H1 (cell line): Measurements from ENCODE around the gene LFNG. TPM values are rescaled to one million over a fixed set of nuclear protein-coding genes. Genes with fewer than 3 reads are reported as not detected.
A peak's percentile ranks its signal among the peaks of the same experiment; 100 is the strongest.

Source experiments
- CTCF ChIA-PET: fragments of 300-600 bp; sonication (Branson Sonifier 250); formaldehyde crosslinking; loops from one replicate; lab custom pipeline; 2021; ENCODE audit not compliant: partially characterized antibody; lab: Charles Lee
- POLR2A ChIA-PET: fragments of 300-600 bp; sonication (Branson Sonifier 250); formaldehyde crosslinking; loops from one replicate; lab custom pipeline; 2021; ENCODE audit warnings: inconsistent platforms; ENCODE audit not compliant: partially characterized antibody; lab: Charles Lee
- DNase-seq, 2 experiments: peaks; one replicate each; pipeline versions ENCODE4 v3.0.0 to v3.0.0-alpha.2; 2010 to 2022; ENCODE audit warnings: low spot score in 2 of 2, low read depth in 1 of 2, mixed read lengths in 1 of 2
- FAIRE-seq: peaks from 2 replicates; lab custom pipeline; 2011; peaks lifted over from hg19 to GRCh38; lab: Jason Lieb, UNC
- H2AFZ ChIP-seq: 2 replicates; pipeline ENCODE4 v1.8.1; 2012; ENCODE audit warnings: low read length, inconsistent platforms
- H2AK5ac ChIP-seq: 2 replicates; pipeline ENCODE4 v1.6.1; 2013; ENCODE audit warnings: low read depth, low read length
- H2BK120ac ChIP-seq: replicated peaks from 2 replicates; pipeline ENCODE3; 2013; ENCODE audit warnings: low read depth, low read length, inconsistent platforms
- H2BK12ac ChIP-seq: 2 replicates; pipeline ENCODE4 v1.6.1; 2013; ENCODE audit warnings: low read depth, low read length
- H2BK15ac ChIP-seq: 2 replicates; pipeline ENCODE4 v1.6.1; 2013; ENCODE audit warnings: low read length
- H2BK20ac ChIP-seq: 2 replicates; pipeline ENCODE4 v1.6.1; 2013; ENCODE audit warnings: low read length
- H2BK5ac ChIP-seq: 2 replicates; pipeline ENCODE4 v1.6.1; 2013; ENCODE audit warnings: low read depth, low read length
- H3K14ac ChIP-seq: 2 replicates; pipeline ENCODE4 v1.6.1; 2013; ENCODE audit warnings: inconsistent platforms; ENCODE audit not compliant: insufficient read length
- H3K18ac ChIP-seq: 2 replicates; pipeline ENCODE4 v1.6.1; 2013; ENCODE audit warnings: low read length; ENCODE audit errors: extremely low read depth
- H3K23ac ChIP-seq: 2 replicates; pipeline ENCODE4 v1.6.1; 2013; ENCODE audit warnings: inconsistent platforms; ENCODE audit not compliant: insufficient read length
- H3K23me2 ChIP-seq: 2 replicates; pipeline ENCODE4 v1.6.1; 2013; ENCODE audit warnings: low read depth, low read length
- H3K27ac ChIP-seq: 2 replicates; pipeline ENCODE4 v1.6.1; 2011; ENCODE audit warnings: low read depth, low read length, inconsistent platforms
- H3K27me3 ChIP-seq, 4 experiments: replicated peaks in 1 of 4; 1 replicate in 1 of 4; 2 replicates in 3 of 4; pipeline versions ENCODE4 v1.6.1 to v1.8.1; 2011 to 2013; ENCODE audit warnings: low read length in 3 of 4, mild to moderate bottlenecking in 3 of 4, inconsistent platforms in 2 of 4, mixed read lengths in 2 of 4, moderate library complexity in 1 of 4; ENCODE audit not compliant: control insufficient read depth in 3 of 4, insufficient read depth in 3 of 4; ENCODE audit errors: extremely low read depth in 1 of 4
- H3K36me3 ChIP-seq, 4 experiments: 2 replicates each; pipeline versions ENCODE4 v1.6.1 to v1.8.1; 2011 to 2013; ENCODE audit warnings: mild to moderate bottlenecking in 4 of 4, low read length in 3 of 4, moderate library complexity in 2 of 4, control low read depth in 1 of 4, inconsistent platforms in 1 of 4; ENCODE audit not compliant: insufficient read depth in 4 of 4, control insufficient read depth in 2 of 4
- H3K4ac ChIP-seq: replicated peaks from 2 replicates; pipeline ENCODE3; 2013; ENCODE audit warnings: low read length, low read depth, mixed read lengths, inconsistent platforms; ENCODE audit not compliant: insufficient read length
- H3K4me1 ChIP-seq, 4 experiments: replicated peaks in 1 of 4; 1 replicate in 1 of 4; 2 replicates in 3 of 4; pipeline versions ENCODE4 v1.6.1 to v1.8.1; 2011 to 2013; ENCODE audit warnings: low read length in 3 of 4, inconsistent platforms in 2 of 4, mixed read lengths in 1 of 4; ENCODE audit not compliant: insufficient read depth in 4 of 4, control insufficient read depth in 3 of 4
- H3K4me2 ChIP-seq, 2 experiments: 2 replicates each; pipeline versions ENCODE4 v1.6.1 to v1.8.1; 2011 to 2013; ENCODE audit warnings: low read depth in 2 of 2, low read length in 2 of 2, control low read depth in 1 of 2, inconsistent platforms in 1 of 2, mild to moderate bottlenecking in 1 of 2; ENCODE audit not compliant: insufficient read depth in 1 of 2
- H3K4me3 ChIP-seq, 4 experiments: fragments of 200-600, 300-600 bp in 1 of 4; sonication (generic), shearing (Covaris generic), sonication (Bioruptor Twin) in 1 of 4; 2 replicates each; pipeline versions ENCODE4 v1.5.1 to v1.8.1; 2011 to 2016; ENCODE audit warnings: low read length in 4 of 4, low read depth in 3 of 4, control low read depth in 2 of 4, inconsistent platforms in 2 of 4, mild to moderate bottlenecking in 2 of 4, mixed read lengths in 1 of 4, moderate library complexity in 1 of 4; ENCODE audit not compliant: insufficient read depth in 2 of 4; ENCODE audit errors: extremely low read depth in 1 of 4
- H3K56ac ChIP-seq: replicated peaks from 2 replicates; pipeline ENCODE3; 2013; ENCODE audit warnings: low read depth, mild to moderate bottlenecking, mixed read lengths, low read length, inconsistent platforms; ENCODE audit not compliant: insufficient read length
- H3K79me1 ChIP-seq: 2 replicates; pipeline ENCODE4 v1.6.1; 2013; ENCODE audit warnings: low read depth, low read length, control low read depth
- H3K79me2 ChIP-seq, 2 experiments: 2 replicates each; pipeline versions ENCODE4 v1.6.1 to v1.8.1; 2012 to 2013; ENCODE audit warnings: low read length in 2 of 2, mild to moderate bottlenecking in 2 of 2, inconsistent platforms in 1 of 2; ENCODE audit not compliant: insufficient read depth in 2 of 2, control insufficient read depth in 1 of 2
- H3K9ac ChIP-seq, 4 experiments: replicated peaks in 1 of 4; 1 replicate in 1 of 4; 2 replicates in 3 of 4; pipeline versions ENCODE4 v1.6.1 to v1.8.1; 2011 to 2013; ENCODE audit warnings: low read depth in 3 of 4, low read length in 3 of 4, control low read depth in 2 of 4, mild to moderate bottlenecking in 2 of 4, moderate library complexity in 2 of 4, inconsistent platforms in 1 of 4; ENCODE audit errors: extremely low read depth in 1 of 4
- H3K9me3 ChIP-seq, 2 experiments: 2 replicates each; pipeline versions ENCODE4 v1.6.1 to v1.8.1; 2012 to 2013; ENCODE audit warnings: mild to moderate bottlenecking in 2 of 2, moderate library complexity in 2 of 2, control low read depth in 1 of 2, inconsistent platforms in 1 of 2, low read depth in 1 of 2, low read length in 1 of 2, mixed read lengths in 1 of 2; ENCODE audit not compliant: insufficient read depth in 2 of 2
- H4K20me1 ChIP-seq, 2 experiments: replicated peaks in 1 of 2; 2 replicates each; pipeline versions ENCODE3 to v1.8.1; 2011 to 2013; ENCODE audit warnings: inconsistent platforms in 2 of 2, low read length in 2 of 2, mild to moderate bottlenecking in 1 of 2; ENCODE audit not compliant: insufficient read depth in 2 of 2, control insufficient read depth in 1 of 2
- H4K5ac ChIP-seq: 2 replicates; pipeline ENCODE4 v1.6.1; 2013; ENCODE audit warnings: low read length, low read depth, mixed read lengths, inconsistent platforms; ENCODE audit not compliant: insufficient read length
- H4K8ac ChIP-seq: 2 replicates; pipeline ENCODE4 v1.8.0; 2013; ENCODE audit warnings: mild to moderate bottlenecking, moderate library complexity, low read length, inconsistent platforms; ENCODE audit not compliant: insufficient read depth; ENCODE audit errors: extremely low read depth
- H4K91ac ChIP-seq: replicated peaks from 2 replicates; pipeline ENCODE3; 2013; ENCODE audit warnings: low read length, mixed read lengths, inconsistent platforms; ENCODE audit not compliant: insufficient read length
- BRCA1 ChIP-seq: IDR thresholded peaks from 2 replicates; pipeline ENCODE4 v1.6.1; 2012; ENCODE audit warnings: low read depth, low read length, improper control_type of control experiment
- CREB1 ChIP-seq: IDR thresholded peaks from 2 replicates; pipeline ENCODE4 v1.6.1; 2012; ENCODE audit warnings: inconsistent platforms
- CTBP2 ChIP-seq: IDR thresholded peaks from 2 replicates; pipeline ENCODE4 v1.7.0; 2011; ENCODE audit warnings: borderline replicate concordance, mild to moderate bottlenecking, moderate library complexity, mixed read lengths, low read length; ENCODE audit not compliant: insufficient read depth, insufficient read length
- FOSL1 ChIP-seq: IDR thresholded peaks from 2 replicates; pipeline ENCODE4 v1.6.1; 2011; ENCODE audit warnings: mild to moderate bottlenecking, low read depth, low read length, moderate library complexity; ENCODE audit not compliant: insufficient read depth
- POU5F1 ChIP-seq: IDR thresholded peaks from 2 replicates; pipeline ENCODE4 v1.6.1; 2011; ENCODE audit warnings: low read depth, mild to moderate bottlenecking, low read length, moderate library complexity
- SIN3A ChIP-seq, 2 experiments: IDR thresholded peaks in 1 of 2; conservative IDR thresholded peaks in 1 of 2; 2 replicates each; pipeline ENCODE4 v1.6.1; 2011 to 2012; ENCODE audit warnings: low read length in 2 of 2, improper control_type of control experiment in 1 of 2, low read depth in 1 of 2, mild to moderate bottlenecking in 1 of 2
- SP1 ChIP-seq: IDR thresholded peaks from 2 replicates; pipeline ENCODE4 v1.6.1; 2011; ENCODE audit warnings: low read depth, low read length
- SP2 ChIP-seq: IDR thresholded peaks from 2 replicates; pipeline ENCODE4 v1.6.1; 2012; ENCODE audit warnings: mild to moderate bottlenecking, low read length, inconsistent platforms
- ZNF274 ChIP-seq: IDR thresholded peaks from 2 replicates; pipeline ENCODE4 v1.7.0; 2012; ENCODE audit warnings: low read length, borderline replicate concordance; ENCODE audit errors: extremely low read depth
- WGBS, 2 experiments: shearing (Covaris generic) in 1 of 2; methylation state at CpG; one replicate each; pipeline versions ENCODE4 v1.1.6 to v1.1.7; 2013 to 2015; ENCODE audit warnings: low lambda C conversion rate in 2 of 2, mixed read lengths in 2 of 2, inconsistent platforms in 1 of 2, low coverage in 1 of 2, missing lambda C conversion rate in 1 of 2; ENCODE audit not compliant: insufficient replicate concordance in 2 of 2, insufficient coverage in 1 of 2, insufficient read length in 1 of 2; ENCODE audit errors: extremely low coverage in 1 of 2, missing lambda C conversion rate in 1 of 2; 5-methylcytosine and 5-hydroxymethylcytosine counted together
- polyA plus RNA-seq, 7 experiments: library from polyadenylated mRNA; depleted of rRNA in 3 of 7; stranded (reverse) in 5 of 7; unstranded in 2 of 7; fragments of >200 nt in 5 of 7; fragments of 200-250 nt in 2 of 7; gene quantifications; 1 replicate in 5 of 7; 2 replicates in 1 of 7; 4 replicates in 1 of 7; pipeline versions ENCODE4 v1.2.1 to v1.2.3, GENCODE V29; 2011 to 2013; ENCODE audit warnings: missing spikeins in 2 of 7, mixed read lengths in 2 of 7
- total RNA-seq: library from RNA; stranded (reverse); fragmentation: NEBNext Ultra II Directional; extraction: Animal tissue kit (Norgen Biotek cat#: 25700); gene quantifications from 2 replicates; pipeline ENCODE4 v1.2.1, GENCODE V29; 2021

LFNG gene
- total and polyA plus RNA-seq, 2 of the 8 experiments (the other 6 are each of a cell fraction or from before 2014, with no cell fraction given) = 31.6 to 35.6 TPM

- Histone ChIP-seq H3K23ac (no peak overlapping the region), H4K8ac (0 out of 2 replicates have a peak overlapping the region, but pooled peaks have one; percentile 3), H3K4me1 (peaks cover 0 to 53% (median 37%) of the 10 kb centered on the region in 4 experiments; a peak in 6 of 7 replicates), H4K91ac (peak overlapping the region; percentile 7), H3K79me2 (no peaks in the 10 kb centered on the region), H2AK5ac (no peak overlapping the region; the same call in 1 of the 2 replicates), H3K4me3 (no peak overlapping the region), H2BK120ac (no peak overlapping the region), H3K27me3 (no peaks in the 10 kb centered on the region), H4K5ac (no peak overlapping the region), H3K18ac (no peak overlapping the region; the same call in 1 of the 2 replicates), H3K9me3 (no peaks in the 10 kb centered on the region), H2AFZ (no peak overlapping the region), H2BK5ac (no peak overlapping the region), H2BK15ac (0 out of 2 replicates have a peak overlapping the region, but pooled peaks have one; percentile 83), H2BK20ac (peak overlapping the region; percentile 95; the same call in 1 of the 2 replicates), H4K20me1 (no peaks in the 10 kb centered on the region), H3K79me1 (no peaks in the 10 kb centered on the region; the same call in 1 of the 2 replicates), H3K9ac (no peak overlapping the region), H2BK12ac (no peak overlapping the region; the same call in 1 of the 2 replicates), H3K14ac (no peak overlapping the region), H3K36me3 (no peaks in the 10 kb centered on the region), H3K56ac (no peak overlapping the region), H3K27ac (0 out of 2 replicates have a peak overlapping the region, but pooled peaks have one; percentile 29), H3K4me2 (no peak overlapping the region), H3K23me2 (peaks cover 4% of the 10 kb centered on the region; the same call in 1 of the 2 replicates), H3K4ac (peak overlapping the region; percentile 4)
- FAIRE-seq (no peak), DNase-seq (no peak)
- POLR2A ChIA-PET = interaction anchor here (1.1 kb wide), 1 partner anchor 10 kb away, joined by 4 read pairs; no protein-coding TSS in a partner anchor
- no peak for TF ChIP-seq FOSL1
- TF ChIP-seq CTBP2 = no peak
- TF ChIP-seq SP2 = no peak
- no peak for TF ChIP-seq SIN3A (conservative IDR thresholded peaks at IDR 0.05 in 1 of 2, IDR thresholded peaks at IDR 0.05 in 1 of 2; ENCODE audit: low read depth in 1 of 2, low read length in 2 of 2)
- no peak for TF ChIP-seq BRCA1
- no peak for TF ChIP-seq POU5F1
- no peak for TF ChIP-seq ZNF274
- no peak for TF ChIP-seq CREB1
- TF ChIP-seq SP1 = no peak
- CTCF ChIA-PET = interaction anchor here (0.9 to 8.5 kb wide), 6 partner anchors 11 to 46 kb away, joined by 3 to 67 read pairs (median 4); no protein-coding TSS in a partner anchor
- WGBS, 2 experiments = 98% methylated on average over 3 of the region's 3 CpGs; no CpG with 5 or more reads in 1 of the 2 experiments
Observed at GRCh38 chr7:2497065-2497464, 22.5 kb upstream of the LFNG start.
